GM19397 (cell line): Measurements from ENCODE around the gene NR2F2.

Source experiments
- ATAC-seq: cut with Tn5 transposase; IDR thresholded peaks from one replicate; pipeline ENCODE4 v1.9.1; 2021; ENCODE audit warnings: mild to moderate bottlenecking, moderate library complexity; ENCODE audit not compliant: unreplicated experiment

Gene NR2F2

GRCh38 chr15:96352604-96353405, 22.3 kb downstream of the NR2F2 start:
- ATAC-seq = no peak

GRCh38 chr15:96353416-96353929, 23.0 kb downstream of the NR2F2 start:
- ATAC-seq = no peak

- no peak for ATAC-seq
Measured at GRCh38 chr15:96353930-96354730, 23.6 kb downstream of the NR2F2 start.

GRCh38 chr15:96354731-96355567, 24.4 kb downstream of the NR2F2 start:
- no peak for ATAC-seq

GRCh38 chr15:96355568-96356187, 25.2 kb downstream of the NR2F2 start:
- no peak for ATAC-seq

GRCh38 chr15:96356494-96357455, 26.3 kb downstream of the NR2F2 start:
- ATAC-seq = peak; percentile 70

- ATAC-seq = no peak
Measured at GRCh38 chr15:96358001-96358801, 27.7 kb downstream of the NR2F2 start.

GRCh38 chr15:96358821-96359615, 28.5 kb downstream of the NR2F2 start:
- ATAC-seq = no peak

- no peak for ATAC-seq
Measured at GRCh38 chr15:96359616-96360521, 29.4 kb downstream of the NR2F2 start.

GRCh38 chr15:96360581-96361308, 30.2 kb downstream of the NR2F2 start:
- no peak for ATAC-seq

- no peak for ATAC-seq
Measured at GRCh38 chr15:96361309-96362010, 31.0 kb downstream of the NR2F2 start.

GRCh38 chr15:96362011-96362754, 31.7 kb downstream of the NR2F2 start:
- ATAC-seq = no peak

- ATAC-seq = no peak
Measured at GRCh38 chr15:96362755-96363651, 32.5 kb downstream of the NR2F2 start.

- ATAC-seq = no peak
Measured at GRCh38 chr15:96363707-96364106, 33.2 kb downstream of the NR2F2 start.
